ENCODE measurements around the gene PRIMA1.

PRIMA1 gene

GRCh38 chr14:93794756-93795155 lies 6.5 kb upstream of the PRIMA1 start:
- DNase-seq (ENCODE audit: low read depth), result no peak

- DNase-seq (ENCODE audit: low read depth), result no peak
These were observed 5.5 kb upstream of the PRIMA1 start for GRCh38 chr14:93793555-93794324.

GRCh38 chr14:93792391-93792790 lies 4.1 kb upstream of the PRIMA1 start:
- DNase-seq (ENCODE audit: low read depth), result no peak

GRCh38 chr14:93790966-93791365 lies 2.7 kb upstream of the PRIMA1 start:
- DNase-seq (ENCODE audit: low read depth), result no peak

GRCh38 chr14:93789228-93790130 lies 1.2 kb upstream of the PRIMA1 start:
- DNase-seq (ENCODE audit: low read depth), result no peak

GRCh38 chr14:93788543-93789227 lies 400 bp upstream of the PRIMA1 start:
- no peak for DNase-seq (ENCODE audit: low read depth)

- no peak for DNase-seq (ENCODE audit: low read depth)
These were observed 606 bp downstream of the PRIMA1 start for GRCh38 chr14:93787465-93788292.

- no peak for DNase-seq (ENCODE audit: low read depth)
These were observed 2.9 kb downstream of the PRIMA1 start for GRCh38 chr14:93785423-93785822.

- no peak for DNase-seq (ENCODE audit: low read depth)
These were observed 3.4 kb downstream of the PRIMA1 start for GRCh38 chr14:93784878-93785277.

- DNase-seq (ENCODE audit: low read depth), result no peak
These were observed 7.4 kb downstream of the PRIMA1 start for GRCh38 chr14:93780813-93781400.

GRCh38 chr14:93778856-93779629 lies 9.2 kb downstream of the PRIMA1 start:
- no peak for DNase-seq (ENCODE audit: low read depth)

- DNase-seq (ENCODE audit: low read depth), result no peak
These were observed 9.8 kb downstream of the PRIMA1 start for GRCh38 chr14:93778453-93778852.

- no peak for DNase-seq (ENCODE audit: low read depth)
These were observed 12.5 kb downstream of the PRIMA1 start for GRCh38 chr14:93775744-93776143.

- no peak for DNase-seq (ENCODE audit: low read depth)
These were observed 13.1 kb downstream of the PRIMA1 start for GRCh38 chr14:93775158-93775557.

- no peak for DNase-seq (ENCODE audit: low read depth)
These were observed 16.0 kb downstream of the PRIMA1 start for GRCh38 chr14:93772263-93772662.

GRCh38 chr14:93765970-93766369 lies 22.3 kb downstream of the PRIMA1 start:
- no peak for DNase-seq (ENCODE audit: low read depth)

- no peak for DNase-seq (ENCODE audit: low read depth)
These were observed 23.1 kb downstream of the PRIMA1 start for GRCh38 chr14:93765155-93765554.

GRCh38 chr14:93764211-93764659 lies 24.1 kb downstream of the PRIMA1 start:
- no peak for DNase-seq (ENCODE audit: low read depth)

GRCh38 chr14:93759719-93760307 lies 28.5 kb downstream of the PRIMA1 start:
- no peak for DNase-seq (ENCODE audit: low read depth)

GRCh38 chr14:93757206-93757605 lies 31.1 kb downstream of the PRIMA1 start:
- no peak for DNase-seq (ENCODE audit: low read depth)

Measured in HS-5 (cell line).